Gastrocnemius medialis (tissue), 4 donors: ENCODE measurements around the gene FMC1.

ENCODE experiments used
- POLR2A ChIP-seq, 2 donors: fragments of 450-650 bp; IDR thresholded peaks; one replicate each; pipeline ENCODE4 v1.6.1; 2017; ENCODE audit warnings: antibody characterized with exemption in 2 of 2, mild to moderate bottlenecking in 2 of 2, moderate library complexity in 2 of 2
- TF ChIP-seq, protein P1 (sequence below), 5 experiments: fragments of 450-650 bp in 3 of 5; fragments of 200-600 bp in 2 of 5; sonication (generic) in 2 of 5; IDR thresholded peaks in 4 of 5; conservative IDR thresholded peaks in 1 of 5; 1 replicate in 4 of 5; 2 replicates in 1 of 5; pipeline ENCODE4 v1.5.1; 2016 to 2019; ENCODE audit warnings: antibody characterized with exemption in 5 of 5, mild to moderate bottlenecking in 3 of 5, moderate library complexity in 3 of 5

GRCh38 chr7:139362302-139362701 is 21.2 kb downstream of the FMC1 start:
- TF ChIP-seq, protein P1, sequence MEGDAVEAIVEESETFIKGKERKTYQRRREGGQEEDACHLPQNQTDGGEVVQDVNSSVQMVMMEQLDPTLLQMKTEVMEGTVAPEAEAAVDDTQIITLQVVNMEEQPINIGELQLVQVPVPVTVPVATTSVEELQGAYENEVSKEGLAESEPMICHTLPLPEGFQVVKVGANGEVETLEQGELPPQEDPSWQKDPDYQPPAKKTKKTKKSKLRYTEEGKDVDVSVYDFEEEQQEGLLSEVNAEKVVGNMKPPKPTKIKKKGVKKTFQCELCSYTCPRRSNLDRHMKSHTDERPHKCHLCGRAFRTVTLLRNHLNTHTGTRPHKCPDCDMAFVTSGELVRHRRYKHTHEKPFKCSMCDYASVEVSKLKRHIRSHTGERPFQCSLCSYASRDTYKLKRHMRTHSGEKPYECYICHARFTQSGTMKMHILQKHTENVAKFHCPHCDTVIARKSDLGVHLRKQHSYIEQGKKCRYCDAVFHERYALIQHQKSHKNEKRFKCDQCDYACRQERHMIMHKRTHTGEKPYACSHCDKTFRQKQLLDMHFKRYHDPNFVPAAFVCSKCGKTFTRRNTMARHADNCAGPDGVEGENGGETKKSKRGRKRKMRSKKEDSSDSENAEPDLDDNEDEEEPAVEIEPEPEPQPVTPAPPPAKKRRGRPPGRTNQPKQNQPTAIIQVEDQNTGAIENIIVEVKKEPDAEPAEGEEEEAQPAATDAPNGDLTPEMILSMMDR (IDR thresholded peaks at IDR 0.05 in 4 of 5, conservative IDR thresholded peaks at IDR 0.05 in 1 of 5), result no peak
- TF ChIP-seq POLR2A (IDR thresholded peaks at IDR 0.05), result no peak
